DND-41 (cell line): ENCODE measurements around the gene EBF4.

Experiments
- EZH2 ChIP-seq: IDR thresholded peaks from 3 replicates; pipeline ENCODE4 v1.6.1; 2012; ENCODE audit warnings: borderline replicate concordance, low read depth, mild to moderate bottlenecking, moderate library complexity, low read length, inconsistent platforms; ENCODE audit not compliant: severe bottlenecking
- TF ChIP-seq, protein P1 (sequence below): IDR thresholded peaks from 2 replicates; pipeline ENCODE4 v1.5.1; 2012; ENCODE audit warnings: borderline replicate concordance, low read length, moderate library complexity, mild to moderate bottlenecking; ENCODE audit not compliant: poor library complexity, severe bottlenecking; ENCODE audit errors: extremely low read depth

DNA sequence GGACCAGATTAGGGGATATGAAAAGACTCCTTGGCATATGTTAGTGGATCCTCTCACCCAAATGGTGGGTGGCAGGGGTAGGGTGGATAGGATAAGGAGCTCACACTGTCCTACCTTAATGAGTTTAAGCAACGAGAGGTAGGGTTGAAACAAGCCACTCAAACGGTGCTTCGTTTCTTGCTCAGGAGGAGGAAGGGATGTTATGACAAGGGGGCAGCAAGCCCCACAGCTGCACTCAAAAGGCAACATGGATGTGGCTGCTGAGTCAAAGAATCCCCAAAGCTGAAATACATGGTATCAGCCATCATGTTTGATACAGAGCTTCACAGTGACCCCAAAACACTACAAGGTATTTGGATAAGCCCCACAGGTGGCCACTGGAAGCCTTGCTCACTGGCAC lies 20.1 kb upstream of the EBF4 start:
- TF ChIP-seq, protein P1, sequence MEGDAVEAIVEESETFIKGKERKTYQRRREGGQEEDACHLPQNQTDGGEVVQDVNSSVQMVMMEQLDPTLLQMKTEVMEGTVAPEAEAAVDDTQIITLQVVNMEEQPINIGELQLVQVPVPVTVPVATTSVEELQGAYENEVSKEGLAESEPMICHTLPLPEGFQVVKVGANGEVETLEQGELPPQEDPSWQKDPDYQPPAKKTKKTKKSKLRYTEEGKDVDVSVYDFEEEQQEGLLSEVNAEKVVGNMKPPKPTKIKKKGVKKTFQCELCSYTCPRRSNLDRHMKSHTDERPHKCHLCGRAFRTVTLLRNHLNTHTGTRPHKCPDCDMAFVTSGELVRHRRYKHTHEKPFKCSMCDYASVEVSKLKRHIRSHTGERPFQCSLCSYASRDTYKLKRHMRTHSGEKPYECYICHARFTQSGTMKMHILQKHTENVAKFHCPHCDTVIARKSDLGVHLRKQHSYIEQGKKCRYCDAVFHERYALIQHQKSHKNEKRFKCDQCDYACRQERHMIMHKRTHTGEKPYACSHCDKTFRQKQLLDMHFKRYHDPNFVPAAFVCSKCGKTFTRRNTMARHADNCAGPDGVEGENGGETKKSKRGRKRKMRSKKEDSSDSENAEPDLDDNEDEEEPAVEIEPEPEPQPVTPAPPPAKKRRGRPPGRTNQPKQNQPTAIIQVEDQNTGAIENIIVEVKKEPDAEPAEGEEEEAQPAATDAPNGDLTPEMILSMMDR: no peak
- TF ChIP-seq EZH2: no peak
